Left renal pelvis (tissue), 4 donors: ENCODE measurements around the gene NRG3. TPM values are rescaled to one million over a fixed set of nuclear protein-coding genes. Genes with fewer than 3 reads are reported as not detected.
A peak's percentile ranks its signal among the peaks of the same experiment; 100 is the strongest.

Experiments
- DNase-seq, 4 donors: peaks; one replicate each; pipeline ENCODE4 v3.0.0-alpha.2; 2013; ENCODE audit warnings: low read depth in 4 of 4, low spot score in 3 of 4
- polyA plus RNA-seq, 4 donors: library from polyadenylated mRNA; unstranded; fragments of 120-200 nt; gene quantifications; one replicate each; pipeline ENCODE4 v1.2.1, GENCODE V29; 2013; ENCODE audit not compliant: insufficient read length in 4 of 4

The NRG3 gene
- polyA plus RNA-seq = 10 to 100 TPM in 3 of 4 donors, 1 to 10 TPM in 1; 3.9 to 14.2 (median 12.2) TPM

DNA sequence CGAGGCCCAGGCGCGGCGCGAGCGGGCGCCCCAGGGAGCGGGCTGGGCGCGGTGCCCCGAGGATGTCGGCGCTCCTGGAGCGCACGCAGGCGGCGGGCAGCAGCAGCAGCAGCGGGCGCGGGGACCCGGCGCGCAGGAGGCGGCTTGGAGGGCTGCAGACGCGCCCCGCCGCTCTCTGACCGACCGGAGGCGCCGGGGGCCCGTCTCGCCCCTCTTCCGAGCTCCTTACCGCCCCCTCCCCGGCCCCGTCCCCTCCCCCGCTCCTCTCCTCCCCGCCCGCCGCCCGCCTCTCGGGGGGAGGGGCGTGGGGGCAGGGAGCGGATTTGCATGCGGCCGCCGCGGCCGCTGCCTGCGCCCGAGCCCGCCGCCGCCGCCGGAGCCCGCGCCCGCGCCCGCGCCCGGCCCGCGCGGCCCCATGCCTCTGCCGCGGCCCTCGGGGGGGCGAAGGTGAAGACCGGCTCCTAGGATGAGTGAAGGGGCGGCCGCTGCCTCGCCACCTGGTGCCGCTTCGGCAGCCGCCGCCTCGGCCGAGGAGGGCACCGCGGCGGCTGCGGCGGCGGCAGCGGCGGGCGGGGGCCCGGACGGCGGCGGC lies at the start of gene NRG3:
Gene NRG3 (plus strand): TSS at position 320 of the 592 bp plus-strand sequence.
- DNase-seq = no peak

DNA sequence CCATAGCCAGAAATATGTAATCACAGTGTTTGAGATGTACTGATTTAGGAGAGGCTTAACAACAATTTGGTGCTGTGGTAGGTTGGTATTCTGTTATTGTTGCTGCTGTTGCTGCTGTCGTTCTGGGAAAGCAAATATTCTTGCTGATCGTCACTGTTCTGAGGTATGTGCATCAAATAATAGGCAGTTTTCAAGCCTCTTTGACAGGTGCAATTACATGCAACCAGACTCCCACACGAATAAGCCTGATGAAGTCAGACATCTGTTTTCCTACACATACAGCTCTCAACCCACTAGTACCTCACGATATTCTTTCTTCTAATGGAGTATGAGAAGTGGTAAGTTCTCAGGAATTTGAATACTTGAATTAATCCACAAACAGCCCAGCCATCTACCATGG lies 46.7 kb upstream of the NRG3 start:
- DNase-seq = no peak

DNA sequence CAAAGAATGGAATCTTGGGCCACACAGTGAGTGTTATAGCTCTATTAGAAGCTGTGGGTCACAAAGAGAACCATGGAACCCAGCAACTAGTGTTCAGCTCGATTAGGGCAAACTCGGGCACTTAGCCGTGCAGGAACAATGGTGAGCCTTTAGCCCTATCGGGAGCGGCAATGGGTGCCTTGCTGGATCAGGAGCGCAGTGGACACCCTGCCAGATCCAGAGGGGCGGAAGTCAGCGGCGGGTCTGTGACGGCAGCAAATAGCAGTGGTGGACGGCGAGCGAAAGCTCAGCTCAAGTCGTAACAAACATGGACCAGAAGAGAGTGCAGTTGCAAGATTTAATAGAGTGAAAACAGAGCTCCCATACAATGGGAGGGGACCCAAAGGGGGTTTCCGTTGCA lies 43.9 kb upstream of the NRG3 start:
- no peak for DNase-seq

DNA sequence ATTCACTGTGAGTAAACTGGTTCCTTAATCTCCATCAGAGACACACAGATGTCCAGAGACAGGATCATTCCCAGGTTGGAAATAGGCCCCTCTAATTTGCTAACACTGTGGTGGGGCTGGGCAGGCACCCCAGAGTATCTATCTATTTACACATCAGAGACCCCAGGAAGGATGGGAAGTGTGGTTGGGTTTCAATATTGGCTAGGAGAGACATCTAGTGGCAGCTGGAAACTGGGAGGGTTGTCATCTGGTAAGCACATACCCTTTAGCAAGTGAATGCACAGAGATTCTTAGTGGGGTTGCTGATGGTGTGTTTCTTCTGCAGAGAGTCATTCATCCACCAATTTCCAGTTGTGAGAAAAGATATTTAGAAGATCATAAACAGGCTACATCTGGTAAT lies 36.0 kb upstream of the NRG3 start:
- no peak for DNase-seq

DNA sequence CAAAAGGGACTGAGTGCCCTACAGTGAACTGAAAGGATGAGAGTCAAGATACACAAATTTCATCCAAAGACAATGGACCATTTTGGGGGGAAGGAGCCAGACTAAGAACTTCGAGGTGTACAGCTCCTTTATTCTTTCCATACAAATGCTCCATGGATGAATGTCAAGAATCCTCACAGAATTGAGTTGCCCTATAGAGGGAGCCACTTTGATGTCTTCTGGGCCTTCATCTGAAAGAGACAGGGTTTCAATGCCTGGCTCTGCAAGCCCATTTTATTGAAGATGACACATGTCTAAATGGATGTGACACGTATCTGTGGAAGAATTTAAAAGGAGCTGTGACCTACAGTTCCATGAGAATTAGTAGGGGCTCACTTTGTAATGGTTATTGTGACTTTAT lies 32.0 kb upstream of the NRG3 start:
- DNase-seq = no peak

DNA sequence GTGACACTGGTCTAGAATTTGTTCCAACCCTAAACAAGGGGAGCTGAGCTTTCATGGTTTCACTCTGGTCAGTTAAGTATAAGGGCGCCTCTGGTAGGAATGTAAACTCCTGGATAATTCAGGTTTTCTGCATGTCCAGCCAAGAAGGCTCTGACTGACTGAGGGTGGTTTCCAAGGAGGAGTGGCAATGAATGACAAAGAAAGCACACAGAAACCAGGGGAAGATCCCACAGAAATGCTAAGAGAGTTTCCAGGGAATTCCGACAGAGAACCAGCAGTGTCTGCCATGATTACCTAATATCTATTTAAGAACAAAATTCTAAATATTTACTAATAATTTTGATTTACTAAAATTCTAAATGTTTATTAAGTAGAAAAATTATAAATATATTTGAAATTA lies 27.3 kb upstream of the NRG3 start:
- DNase-seq = no peak

DNA sequence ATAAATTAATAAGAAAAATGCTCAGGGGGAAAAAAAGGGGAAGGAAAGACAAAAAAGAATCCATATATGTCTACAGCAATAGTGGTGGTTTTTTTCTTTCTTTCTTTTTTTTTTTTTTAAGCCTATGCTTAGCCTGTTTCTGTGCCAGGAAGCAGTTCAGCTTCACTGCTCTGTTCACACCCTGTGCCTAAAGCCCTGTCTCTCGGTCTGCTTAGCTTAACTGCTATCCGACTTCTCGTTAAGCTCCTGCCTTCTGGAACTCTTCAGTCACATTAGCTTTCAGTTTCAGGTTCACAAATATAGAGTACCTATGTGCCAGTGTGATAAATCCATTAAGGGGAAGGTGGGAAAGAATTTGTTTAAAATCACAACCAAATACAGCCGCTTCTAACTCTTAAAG lies 26.5 kb upstream of the NRG3 start:
- peak in 1 of 4 donors; percentile 30 for DNase-seq

DNA sequence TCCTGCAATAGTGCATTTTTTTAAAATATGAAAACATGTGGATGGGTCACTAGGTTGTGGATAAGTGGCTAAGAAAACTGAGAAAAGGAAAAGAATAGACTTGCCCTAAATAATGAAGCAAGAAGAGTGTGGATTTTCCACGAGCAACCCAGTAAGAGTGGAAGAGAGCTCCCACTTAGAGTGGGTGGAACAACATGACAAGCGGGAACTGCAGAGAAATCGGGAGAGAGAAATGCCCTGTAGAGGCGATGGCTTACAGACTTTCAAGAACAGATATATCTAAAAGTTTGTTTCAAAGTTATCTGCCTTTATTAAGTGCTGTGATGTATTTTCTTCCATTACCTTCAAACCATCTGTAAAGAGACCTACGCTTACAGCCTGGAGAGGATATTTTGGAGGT lies 26.1 kb upstream of the NRG3 start:
- DNase-seq = no peak

DNA sequence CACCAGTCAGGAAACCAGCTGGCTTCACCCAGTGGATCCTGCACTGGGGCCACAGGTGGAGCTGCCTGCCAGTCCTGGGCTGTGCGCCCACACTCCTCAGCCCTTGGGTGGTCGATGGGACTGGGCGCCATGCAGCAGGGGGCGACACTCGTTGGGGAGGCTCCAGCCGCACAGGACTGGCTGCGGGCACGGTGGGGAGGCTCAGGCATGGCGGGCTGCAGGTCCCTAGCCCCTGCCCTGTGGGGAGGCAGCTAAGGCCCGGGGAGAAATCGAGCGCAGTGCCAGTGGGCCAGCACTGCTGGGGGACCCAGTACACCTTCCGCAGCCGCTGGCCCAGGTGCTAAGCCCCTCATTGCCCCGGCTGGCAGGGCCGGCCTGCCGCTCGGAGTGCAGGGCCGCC lies 12.4 kb upstream of the NRG3 start:
- DNase-seq = no peak

DNA sequence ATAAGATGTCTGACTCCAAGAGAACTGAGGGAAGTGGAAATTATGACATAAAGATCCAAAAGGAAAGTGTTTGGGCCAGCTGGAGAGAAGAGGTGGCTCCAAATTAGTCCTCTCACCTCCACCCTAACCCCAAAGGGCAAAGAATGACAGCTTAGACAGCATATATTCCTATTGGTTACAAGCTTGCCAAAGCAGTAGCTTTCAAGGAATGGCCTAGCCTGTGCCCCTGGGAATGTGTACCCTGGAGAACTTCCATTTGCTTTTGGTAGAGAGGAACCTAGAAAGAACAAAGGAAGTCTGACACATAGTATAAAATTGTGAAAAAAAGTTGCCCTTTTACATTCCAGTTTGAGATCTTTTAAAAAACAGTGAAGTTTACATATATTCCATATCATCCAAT lies 11.2 kb upstream of the NRG3 start:
- DNase-seq = no peak

DNA sequence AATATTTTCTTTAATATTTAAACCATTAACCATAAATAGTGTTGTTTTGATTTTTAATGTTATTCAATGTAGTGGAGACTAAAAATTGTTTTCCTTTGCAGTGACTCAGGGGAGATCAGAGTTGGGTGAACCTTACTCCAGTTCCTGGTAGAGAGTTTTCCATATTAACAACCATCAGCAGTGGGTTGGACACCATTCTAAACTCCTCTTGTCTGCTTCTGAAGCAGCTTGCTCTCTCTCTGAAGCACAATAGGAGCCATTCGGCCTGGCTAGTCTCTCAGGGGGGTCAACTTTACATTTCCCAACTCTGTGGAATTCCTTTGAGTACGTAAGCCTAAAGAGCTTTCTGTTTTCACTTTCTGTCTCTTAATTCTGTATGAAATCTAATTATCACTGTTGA lies 9.4 kb upstream of the NRG3 start:
- DNase-seq = no peak

DNA sequence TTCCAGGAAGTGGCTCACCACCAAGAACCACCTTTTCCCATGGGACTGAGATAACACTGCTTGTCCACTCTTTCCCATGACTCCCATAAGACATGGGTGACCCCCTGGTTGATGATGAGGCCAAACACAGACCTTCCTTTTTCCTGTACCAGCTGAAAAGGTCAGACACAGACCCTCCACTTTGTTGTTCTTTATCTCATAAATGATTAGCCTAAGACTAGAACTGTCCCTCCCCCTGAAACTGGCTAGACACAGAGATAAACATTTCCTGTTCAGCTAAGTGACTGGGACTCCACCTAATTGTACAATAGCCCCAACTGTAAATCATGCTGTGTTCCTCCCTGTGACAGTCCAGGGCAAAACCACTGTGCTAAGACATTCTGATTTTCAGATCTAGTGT lies 8.2 kb upstream of the NRG3 start:
- DNase-seq = no peak

DNA sequence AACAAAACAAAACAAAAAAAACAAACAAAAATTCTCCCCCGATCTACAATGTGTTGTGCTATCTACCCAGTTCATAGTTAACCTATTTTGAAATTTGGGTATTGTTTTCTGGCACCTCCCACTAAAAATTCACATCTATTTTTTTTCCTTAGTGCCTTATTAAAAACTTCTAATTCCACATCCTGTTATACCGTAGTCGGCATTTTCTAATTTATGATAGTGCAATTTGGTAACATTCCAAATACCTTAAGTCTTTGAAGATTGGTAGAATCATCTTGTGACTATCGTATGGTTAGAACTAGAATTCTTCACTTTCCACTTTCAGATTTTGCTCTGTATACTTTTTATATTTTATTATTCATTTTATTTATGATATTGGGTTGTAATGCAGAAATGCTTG lies 4.5 kb upstream of the NRG3 start:
- DNase-seq = no peak

DNA sequence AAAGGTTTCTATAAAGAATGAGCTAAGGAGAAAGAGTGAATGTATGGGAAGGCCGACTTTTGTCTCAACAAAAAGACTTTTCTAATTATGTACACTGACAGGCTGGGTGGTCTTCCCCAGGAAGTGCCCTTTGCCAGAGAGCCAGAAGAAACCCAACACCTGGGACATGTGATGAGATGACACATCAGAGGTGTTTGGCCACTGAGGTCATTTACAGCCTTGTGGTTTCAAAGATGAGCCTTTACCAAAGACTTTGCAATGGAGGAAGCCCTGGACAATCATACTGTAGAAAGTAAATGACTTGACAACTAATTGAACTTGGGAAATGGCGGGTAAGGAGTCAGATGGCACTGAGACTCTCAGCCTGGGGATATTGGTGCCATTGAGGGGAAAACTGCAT lies 3.4 kb upstream of the NRG3 start:
- no peak for DNase-seq

DNA sequence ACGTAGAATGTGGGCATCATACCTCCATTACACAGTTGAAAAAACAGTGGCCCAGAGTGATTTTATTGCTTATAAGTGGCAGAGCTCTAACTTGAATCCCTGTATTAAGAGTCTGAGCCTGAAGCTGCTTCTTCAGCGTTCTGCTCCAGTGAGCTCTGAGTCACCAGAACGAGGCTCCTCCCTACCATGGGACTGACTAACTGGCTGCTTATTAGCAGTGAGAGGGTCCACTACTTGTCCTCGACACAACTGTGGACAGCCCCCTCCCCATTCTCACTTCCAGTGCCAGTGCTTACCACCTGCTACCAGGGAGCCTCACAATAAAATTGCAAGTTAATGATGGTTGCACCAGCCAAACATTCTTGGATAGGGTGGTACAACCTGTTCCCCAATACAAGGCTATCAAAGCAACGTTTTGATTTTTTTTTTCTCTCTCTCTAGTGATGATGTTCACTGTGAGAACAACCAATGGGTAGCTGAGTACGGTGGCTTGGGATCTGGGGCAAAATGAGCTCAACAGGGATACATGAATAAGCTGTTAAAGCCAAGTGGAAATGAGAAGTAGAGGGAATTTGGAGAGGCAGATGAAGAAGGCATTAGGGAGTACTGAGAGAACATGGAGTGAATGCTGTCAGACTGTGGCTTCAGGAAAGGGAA lies 2.7 kb upstream of the NRG3 start:
- DNase-seq = no peak

DNA sequence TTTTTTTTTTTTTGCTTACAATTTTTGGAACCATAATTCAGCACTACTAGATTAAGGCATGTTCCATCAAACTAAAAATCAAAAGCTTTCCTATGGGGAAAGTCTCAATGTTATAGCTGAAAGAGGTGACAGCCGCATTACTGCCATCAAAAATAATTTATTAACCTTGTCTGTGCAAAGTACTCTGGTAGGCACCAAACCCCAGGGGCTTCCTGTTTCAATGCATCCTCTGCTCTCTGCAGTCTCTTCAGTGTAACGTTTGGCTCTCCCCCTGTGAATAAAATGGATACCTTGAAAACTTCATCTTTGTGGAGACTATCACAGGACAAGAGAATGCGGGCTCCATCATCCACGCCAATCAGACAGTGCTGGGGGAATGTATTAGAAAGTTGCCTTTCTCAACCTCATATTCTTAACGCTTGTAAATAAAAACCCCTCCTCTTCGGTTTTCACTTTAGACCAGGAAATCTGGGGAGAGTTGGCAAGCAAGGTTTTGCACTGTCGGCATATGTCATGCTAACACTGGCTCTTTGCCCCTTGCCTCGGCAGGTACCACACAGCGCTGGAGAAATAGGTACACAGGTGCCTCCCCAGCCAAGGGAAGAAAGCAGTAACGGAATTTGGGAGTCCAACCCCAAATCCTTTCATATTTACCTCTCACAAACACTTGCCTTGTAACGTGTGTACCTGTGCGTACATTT lies 1.6 kb upstream of the NRG3 start:
- DNase-seq = no peak

DNA sequence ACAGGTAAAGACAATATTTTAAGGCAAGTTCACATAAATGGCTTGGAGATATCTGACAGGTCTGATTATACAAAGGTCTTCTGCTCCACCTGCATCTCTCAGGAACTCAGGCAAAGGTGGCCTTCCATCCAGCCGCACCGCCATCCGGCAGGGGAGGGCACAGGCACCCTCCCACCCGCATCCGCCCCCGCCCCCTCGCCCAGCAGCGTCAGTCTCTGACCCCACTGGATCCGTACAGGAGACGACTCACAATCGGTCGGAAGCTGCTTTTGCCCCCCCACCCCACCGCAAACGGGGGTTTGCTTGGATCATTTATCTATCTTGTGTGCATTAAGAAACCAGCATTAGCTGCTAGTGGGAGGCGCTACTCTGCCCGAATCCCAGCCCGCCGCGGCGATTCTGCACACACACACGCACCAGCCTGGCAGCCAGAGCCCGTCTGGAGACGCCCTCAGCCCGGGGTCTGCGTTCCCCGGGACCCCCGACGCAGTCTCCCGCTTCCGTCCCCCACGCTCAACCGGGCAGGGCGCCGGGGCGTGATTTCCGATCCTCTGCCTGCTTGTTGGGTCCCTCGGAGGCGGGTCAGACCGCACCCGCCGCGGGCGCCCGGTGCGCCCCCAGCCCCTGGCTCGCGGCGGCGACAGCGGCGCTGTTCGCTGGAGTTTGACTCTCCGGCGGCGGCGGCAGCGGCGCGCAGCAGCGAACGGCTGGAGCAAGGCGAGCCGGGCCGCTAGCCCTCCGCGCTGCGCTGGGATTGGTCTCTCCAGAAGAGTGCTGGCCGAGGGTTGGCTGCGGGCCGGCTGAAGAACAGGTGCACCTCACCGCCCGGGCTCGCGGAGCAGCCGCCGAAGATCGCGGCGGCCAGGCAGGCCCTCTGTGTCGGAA lies 820 bp upstream of the NRG3 start:
- no peak for DNase-seq

DNA sequence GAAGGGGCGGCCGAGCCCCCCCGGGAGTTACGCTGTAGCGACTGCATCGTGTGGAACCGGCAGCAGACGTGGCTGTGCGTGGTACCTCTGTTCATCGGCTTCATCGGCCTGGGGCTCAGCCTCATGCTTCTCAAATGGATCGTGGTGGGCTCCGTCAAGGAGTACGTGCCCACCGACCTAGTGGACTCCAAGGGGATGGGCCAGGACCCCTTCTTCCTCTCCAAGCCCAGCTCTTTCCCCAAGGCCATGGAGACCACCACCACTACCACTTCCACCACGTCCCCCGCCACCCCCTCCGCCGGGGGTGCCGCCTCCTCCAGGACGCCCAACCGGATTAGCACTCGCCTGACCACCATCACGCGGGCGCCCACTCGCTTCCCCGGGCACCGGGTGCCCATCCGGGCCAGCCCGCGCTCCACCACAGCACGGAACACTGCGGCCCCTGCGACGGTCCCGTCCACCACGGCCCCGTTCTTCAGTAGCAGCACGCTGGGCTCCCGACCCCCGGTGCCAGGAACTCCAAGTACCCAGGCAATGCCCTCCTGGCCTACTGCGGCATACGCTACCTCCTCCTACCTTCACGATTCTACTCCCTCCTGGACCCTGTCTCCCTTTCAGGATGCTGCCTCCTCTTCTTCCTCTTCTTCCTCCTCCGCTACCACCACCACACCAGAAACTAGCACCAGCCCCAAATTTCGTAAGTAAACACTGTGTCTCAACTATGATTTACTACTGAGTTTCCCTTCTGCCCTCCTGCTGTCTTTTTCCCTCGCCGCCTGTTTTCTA lies 666 bp downstream of the NRG3 start:
- DNase-seq = no peak

DNA sequence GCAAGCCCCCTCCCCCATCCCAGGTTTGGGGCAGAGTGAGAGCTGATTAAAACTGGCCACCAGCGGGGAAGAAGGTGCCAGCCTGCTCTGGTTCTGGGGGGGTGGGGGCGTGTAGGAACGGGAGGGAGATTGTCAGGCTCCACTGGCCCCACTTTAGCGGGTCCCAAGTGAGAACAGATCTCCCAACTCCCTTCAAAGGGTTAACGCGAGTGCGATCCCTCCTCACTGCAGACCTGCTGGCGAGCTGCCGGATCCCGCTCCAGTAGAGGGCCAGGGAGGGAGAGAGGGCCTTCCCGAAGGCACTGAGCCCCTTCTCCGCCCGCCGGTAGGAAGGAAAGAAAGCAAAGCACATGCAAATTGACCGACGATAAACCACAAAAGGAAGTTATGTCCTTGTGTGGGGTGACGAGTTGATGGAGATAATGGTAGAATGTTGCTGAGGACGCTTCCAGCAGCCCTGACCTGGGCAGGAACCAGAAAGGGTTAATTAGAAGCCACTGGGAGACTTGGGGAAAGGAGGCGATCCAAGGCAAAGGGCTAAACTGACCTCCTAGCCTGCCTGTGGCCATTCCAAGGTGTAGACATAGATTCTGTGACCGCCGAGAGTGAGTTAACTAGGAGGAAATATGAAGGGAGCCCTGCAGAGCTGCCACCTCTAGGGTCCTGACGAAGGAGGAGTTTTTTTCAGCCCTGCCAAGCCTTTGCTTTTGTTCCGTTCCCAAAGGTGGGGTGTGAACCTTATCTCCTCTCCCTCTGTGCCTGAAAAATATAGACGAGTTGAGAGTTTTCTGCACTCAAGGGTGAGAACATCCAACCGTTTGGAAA lies 1.5 kb downstream of the NRG3 start:
- DNase-seq = no peak

DNA sequence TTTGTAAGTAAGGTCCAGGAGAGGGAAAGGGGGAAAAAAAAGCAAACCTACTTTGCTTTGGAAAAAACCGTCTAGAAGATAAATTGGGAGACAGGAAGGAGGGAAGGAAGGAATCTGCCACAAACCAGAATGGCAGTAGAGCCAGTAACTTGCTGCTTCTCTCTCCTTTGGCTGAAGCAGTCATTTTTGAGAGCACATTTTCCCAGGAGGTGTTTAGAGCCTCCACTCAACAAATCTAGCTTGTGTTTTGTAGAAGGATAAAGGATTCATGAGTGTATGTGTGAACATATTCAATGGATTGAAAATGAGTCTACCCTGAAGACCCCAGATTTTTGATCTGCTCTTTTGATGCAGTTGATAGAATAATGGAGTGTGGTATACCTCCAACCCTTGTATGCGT lies 2.6 kb downstream of the NRG3 start:
- no peak for DNase-seq
